Fibroblast of peridontal ligament (primary cell): Measurements from ENCODE around the gene NDFIP2.
"Not testable (repeated sequence)": the region's sequence is repeated elsewhere in the genome, so short reads cannot be mapped to it uniquely, and the experiment has no call there.

Experiments used
- DNase-seq: peaks from one replicate; pipeline ENCODE4 v3.0.0-alpha.2; 2010; ENCODE audit errors: extremely low read depth

NDFIP2 gene

DNA sequence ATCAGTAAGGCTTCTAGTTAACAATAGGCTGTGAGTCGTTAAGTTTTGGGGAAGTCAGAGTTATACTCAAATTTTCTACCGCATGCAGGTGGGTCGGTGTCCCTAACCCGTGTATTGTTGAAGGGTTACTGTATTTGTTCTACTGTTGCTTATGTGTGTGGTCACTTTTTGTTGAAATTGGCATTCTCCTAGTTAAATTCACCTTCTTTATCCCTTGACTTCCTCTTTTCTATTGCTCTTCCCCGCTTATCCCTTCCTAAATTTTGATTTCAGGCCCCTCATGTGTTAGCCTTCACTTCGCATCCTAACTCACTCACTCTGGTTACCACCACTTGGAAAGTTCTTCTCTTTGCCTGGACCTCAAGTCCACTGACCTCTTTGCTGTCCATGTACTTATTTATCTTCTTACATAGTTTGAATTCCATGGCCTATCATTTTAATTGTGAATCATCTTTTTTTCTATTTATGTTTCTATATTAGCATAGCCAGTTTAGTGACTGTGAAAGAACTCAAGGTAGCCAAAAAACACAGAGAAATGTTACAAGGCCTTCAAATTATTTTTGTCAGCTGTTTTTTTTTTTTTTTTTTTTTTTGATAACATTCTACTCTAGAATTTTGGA, 52.9 kb downstream of the NDFIP2 start:
- DNase-seq, result peak; percentile 28

DNA sequence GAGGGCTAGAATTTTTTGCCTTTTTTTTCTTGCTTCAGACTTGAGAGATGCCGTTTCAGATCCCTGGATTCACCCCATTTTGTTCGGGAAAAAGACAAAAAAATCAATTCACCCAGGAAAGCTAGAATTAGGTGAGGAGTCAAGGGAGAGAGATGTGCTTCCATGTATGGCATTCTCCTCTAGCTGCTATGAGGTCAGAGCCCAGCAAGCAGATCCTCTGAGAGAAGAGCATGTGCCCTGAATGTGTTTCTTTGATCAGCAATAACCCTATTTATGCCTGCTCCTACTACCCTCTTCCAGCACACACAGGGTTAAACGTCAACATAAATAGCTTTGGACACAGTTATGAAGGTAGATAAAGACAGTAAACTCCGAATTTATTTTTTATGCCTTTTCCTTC, 53.6 kb downstream of the NDFIP2 start:
- DNase-seq, result peak; percentile 12

DNA sequence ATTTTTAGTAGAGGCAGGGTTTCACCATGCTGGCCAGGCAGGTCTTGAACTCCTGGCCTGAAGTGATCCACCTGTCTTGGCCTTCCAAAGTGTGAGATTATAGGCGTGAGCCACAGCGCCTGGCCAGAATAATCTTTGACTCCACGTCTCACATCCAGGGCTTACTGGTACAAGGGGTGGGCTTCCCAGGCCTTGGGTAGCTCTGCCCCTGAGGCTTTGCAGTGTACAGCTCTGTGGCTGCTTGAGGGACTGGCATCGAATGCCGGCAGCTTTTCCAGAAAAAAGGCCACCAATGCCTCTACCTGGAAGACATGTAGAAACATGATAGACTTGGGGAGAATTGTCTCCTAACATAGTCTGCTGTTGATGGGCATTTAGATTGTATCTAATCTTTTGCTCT, 57.8 kb downstream of the NDFIP2 start:
- DNase-seq, result no peak

DNA sequence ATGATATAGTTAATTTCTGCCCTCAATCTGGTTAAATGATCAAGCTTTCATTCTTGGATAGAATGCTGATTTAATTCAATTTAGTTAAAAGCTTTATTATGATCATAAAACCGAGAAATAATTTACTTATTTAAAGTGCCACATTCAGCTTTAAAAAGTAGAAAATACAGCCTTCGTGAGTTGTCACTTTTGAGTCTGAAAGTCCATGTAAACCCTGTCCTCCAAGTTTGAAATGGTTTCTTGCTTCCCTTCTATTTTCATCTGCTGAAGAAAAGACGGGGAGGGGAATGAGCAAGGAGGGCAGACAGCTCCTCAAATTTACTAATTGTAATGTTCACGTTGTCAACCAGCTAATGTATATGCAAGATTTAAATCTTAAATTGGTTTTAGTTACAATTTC, 59.5 kb downstream of the NDFIP2 start:
- DNase-seq, result no peak

DNA sequence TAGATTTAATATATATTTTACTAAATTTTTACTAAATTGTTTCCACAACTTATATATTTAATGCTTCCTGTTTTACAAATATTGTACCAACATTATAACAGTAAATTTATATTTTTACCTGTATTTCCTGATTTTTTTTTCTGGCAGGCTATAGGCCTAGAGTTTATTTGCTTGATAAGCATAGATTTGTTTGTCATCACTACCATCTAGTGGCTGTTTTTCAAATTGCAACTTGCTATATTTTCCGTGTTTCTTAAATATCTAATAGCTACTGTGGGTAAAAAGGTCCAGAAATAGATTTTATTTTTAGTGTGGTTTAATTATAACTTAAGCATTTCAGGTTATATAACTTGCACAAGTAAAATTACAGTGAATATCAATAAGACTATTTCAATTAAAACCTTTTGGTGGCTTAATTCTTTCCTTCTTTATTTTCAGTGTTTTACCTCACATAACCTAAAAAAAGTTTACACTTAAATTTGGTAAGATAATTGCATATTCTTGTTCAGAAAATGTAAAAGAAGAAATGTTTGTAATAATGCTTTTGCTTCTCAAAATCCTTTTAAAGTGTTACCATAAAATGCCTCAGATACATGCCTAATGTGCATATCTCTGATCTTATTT, 60.6 kb downstream of the NDFIP2 start:
- peak; percentile 90 for DNase-seq

DNA sequence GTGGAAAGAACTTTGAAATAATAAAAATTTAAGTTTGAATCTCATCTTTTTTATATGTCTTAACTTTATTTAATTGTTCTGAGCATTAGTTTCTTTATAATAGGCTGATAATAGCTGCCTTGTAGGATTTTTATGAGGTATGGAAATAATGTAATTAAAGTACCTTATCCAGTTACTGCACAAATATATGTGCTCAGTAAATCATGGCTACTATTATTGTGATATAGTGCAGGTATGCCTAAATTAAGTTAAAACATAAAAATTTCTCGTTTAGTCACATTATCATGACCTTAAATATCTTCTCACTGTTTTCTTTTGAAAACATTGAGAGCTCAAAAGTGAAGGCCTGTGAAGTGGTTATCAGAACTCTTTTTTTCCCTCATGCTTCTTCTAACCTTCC, 62.9 kb downstream of the NDFIP2 start:
- no peak for DNase-seq

DNA sequence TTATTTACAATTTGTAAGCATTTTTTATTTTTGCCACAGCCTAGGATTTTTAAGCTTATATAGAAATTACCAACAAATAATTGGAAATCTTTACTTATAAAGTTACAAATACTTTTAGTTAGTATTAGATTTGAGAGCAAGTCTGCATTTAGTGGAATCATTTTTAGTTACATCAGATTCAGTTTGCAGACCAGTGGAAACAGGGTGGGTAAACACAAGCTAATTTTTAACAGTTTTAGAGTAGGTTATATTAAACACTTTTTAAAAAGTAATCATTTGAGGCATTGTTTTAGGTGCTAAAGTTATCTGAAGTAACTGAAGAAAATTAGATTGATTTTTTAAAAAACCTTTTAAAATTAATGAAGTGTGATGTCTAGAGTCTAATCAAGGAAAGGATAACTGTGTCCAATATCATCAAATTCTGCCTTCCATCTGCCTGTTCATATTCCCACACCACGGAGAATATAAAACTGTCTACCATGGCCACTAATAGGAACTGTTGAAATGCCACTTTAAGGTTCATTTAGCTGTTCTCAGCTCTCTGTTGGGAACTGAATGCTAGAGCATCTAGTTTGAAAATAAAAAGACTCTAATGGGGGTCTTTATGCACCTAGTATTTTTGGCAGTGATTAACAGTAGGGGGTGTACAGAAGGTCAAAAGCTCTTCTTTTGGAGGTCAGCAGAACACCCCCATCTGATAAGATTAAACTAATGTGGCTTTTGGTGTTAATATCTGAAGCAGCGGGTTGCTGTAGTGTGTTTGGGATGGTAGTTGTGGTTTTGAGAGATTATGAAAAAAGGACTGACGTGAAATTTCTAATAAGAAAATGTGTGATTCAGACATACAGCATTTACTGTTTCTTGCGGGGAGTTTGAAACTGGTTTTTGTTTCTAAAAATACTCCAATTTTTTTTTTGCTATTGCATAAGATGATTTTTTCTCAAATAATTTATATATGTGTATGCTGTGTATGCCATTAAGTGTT, 66.5 kb downstream of the NDFIP2 start:
- DNase-seq, result no peak

DNA sequence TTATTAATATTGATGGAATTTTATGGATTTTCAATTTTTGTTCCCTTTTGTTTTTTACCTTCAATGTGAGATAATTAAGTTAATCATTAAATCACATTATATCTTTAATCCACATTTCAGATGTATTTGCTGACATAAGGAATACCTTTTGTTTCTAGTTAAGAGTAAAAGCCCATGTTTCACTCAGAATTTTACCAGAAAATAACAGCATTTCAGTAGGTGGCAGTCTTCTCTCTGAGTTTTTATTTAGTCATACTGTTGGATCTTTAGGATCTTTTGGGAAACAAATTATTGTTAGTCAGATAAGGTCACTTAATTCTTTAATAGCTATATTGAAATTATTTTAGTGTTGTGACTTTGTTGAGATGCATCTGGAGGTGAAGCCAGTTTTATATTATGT, 67.9 kb downstream of the NDFIP2 start:
- DNase-seq, result peak; percentile 43

DNA sequence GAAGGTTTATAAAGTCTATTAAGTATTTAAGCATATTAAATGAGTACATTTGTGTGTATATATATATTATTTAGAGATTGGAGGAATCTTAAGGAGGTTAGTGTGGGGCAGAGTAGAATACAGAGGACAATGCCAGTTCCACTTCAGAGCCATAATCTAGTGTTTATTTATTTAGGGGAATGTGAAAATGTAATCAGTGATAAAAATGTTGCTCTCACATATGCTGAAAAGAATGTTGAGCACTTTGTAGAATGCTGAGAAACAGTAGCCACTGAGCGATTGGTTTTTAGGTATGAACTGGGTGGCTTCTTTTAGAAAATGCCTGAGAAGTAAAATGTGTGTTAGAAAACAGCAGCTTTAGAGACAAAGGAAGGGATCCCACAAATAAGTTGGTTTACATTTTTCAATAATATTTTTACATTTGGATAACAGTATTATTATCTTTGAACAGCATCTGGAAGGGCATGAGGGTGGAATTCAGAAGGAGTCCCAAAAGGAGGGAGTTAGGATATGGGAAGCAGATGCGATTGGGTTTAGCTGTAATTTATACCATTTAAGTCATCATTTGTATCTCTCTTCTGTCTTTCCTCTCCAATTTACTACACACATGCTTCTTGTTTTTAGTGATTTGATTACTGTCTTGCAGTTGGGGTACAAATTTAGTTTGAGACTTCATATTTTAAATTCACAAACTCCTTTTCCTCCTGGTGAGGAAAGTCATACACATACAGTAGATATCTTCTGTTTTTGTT, 68.6 kb downstream of the NDFIP2 start:
- peak; percentile 59 for DNase-seq

DNA sequence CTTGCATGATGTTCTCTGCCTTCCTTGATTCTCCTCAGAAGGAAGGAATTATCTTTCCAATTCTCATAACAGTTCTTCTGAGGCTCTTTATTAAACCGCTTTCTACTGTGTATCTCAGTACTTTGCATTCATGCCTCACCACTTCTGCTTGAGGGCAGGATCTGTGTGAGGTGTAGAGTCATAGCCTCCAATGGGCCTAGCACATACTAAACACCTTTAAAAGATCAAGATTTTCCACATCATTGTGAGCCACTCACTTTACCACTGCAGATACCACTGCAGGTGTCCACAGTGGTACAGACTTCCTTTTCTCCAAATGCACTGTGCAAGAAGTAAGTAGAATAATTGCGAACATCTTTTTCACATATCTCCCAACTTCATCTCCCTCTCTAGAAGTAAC, 76.7 kb downstream of the NDFIP2 start:
- DNase-seq, result no peak

DNA sequence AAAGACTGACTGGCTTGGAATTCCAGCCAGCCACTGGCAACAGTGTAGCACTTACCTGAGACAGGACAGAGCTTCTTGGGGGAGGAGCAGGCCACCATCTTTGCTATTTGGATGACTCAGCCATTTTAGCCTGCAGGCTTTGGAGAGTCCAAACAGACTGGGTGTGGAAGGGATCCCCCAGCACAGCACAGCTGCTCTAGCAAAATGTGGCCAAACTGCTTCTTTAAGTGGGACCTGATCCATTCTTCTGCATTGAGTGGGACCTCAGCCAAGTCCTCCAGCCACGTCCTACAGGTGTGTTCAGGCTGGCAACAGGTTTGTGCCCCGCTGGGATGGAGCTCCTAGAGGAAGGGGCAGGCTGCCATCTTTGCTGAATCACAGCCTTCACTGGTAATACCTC, 80.0 kb downstream of the NDFIP2 start:
- no peak for DNase-seq

DNA sequence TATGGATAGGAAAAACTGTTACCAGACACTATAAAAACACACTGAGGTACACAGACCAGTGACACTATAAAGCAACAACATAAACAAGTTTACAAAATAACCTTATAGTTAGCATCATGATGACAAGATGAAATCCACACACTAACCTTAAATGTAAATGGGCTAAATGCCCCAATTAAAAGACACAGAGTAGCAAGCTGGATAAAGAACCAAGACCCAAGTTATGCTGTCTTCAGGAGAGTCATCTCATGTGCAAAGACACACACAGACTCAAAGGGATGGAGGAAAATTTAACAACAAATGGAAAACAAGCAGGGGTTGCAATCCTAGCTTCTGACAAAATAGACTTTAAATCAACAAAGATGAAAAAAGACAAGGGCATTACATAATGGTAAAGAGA, 81.6 kb downstream of the NDFIP2 start:
- no peak for DNase-seq

DNA sequence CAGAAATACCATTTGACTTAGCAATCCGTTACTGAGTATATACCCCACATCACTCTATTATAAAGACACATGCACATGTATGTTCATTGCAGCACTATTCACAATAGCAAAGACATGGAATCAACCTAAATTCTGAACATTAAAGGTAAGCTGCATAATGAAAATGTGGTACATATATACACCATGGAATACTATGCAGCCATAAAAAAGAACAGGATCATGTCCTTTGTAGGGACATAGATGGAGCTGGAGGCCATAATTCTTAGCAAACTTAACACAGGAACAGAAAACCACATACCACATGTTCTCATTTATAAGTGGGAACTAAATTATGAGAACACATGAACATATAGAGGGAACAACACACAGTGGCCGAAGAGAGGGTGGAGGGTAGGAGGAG, 85.2 kb downstream of the NDFIP2 start:
- DNase-seq, result no peak

DNA sequence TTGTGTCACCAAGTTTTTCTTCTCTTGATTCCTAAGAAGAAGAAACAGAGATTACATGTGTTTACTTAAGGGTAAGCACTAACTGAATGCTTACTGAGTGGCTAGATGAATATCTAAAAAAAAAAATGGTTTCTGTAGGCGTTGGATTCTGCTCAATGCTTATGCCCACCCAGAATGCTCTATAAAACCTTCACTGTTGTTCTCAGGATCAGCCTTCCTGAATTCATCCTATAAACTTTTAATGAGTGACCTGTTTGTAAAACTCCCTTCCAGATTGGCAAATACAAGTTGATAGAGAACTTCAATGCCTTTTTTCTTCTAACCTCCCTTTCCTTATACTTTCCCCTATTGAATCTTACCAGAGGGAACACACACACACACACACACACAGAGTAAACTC, 90.2 kb downstream of the NDFIP2 start:
- no peak for DNase-seq

DNA sequence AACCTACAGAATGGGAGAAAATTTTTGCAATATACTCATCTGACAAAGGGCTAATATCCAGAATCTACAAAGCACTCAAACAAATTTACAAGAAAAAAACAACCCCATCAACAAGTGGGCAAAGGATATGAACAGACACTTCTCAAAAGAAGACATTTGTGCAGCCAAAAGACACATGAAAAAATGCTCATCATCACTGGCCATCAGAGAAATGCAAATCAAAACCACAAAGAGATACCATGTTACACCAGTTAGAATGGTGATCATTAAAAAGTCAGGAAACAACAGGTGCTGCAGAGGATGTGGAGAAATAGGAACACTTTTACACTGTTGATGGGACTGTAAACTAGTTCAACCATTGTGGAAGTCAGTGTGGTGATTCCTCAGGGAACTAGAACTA, 92.9 kb downstream of the NDFIP2 start:
- not testable (repeated sequence) for DNase-seq

DNA sequence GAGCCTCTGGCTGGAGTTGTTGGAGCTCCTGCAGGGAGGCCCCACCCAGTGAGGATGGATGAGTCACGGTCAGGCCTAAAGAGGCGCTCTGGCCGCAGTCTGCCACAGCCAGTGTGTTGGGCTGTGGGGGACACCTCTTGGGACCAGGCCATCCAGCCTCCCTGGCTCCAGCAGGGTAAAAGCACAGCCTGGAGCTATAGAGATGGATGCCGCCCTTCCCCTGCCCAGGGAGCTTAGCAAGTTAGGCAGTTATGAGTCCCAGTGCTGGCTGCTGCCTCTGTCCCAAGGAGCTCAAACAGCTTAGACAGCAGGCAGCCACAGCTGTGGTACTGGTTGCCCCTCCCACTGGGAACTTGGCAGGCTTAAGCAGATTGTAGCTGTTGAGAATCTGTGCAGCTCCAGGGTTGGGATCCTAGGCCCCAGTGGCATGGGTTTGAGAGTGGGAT, 100.9 kb downstream of the NDFIP2 start:
- peak; percentile 15 for DNase-seq

DNA sequence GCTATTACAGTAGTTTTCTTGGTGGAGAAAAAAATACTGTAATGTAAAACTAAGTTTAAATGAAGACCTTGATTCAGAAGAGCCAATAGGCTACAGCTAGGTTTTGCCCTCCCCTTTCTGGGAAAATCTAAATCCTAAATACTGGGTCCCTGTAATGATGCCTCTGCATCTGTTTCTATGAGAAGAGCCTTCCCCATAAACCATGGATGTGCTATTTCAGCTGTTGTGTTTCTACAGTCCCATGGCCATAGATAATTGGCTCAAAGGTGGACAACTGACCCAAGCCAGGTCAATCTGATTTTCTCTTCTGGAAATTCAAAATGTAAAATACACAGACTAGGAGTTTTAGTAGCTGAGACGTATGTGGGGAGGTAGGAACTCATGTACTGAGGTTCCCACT, 101.9 kb downstream of the NDFIP2 start:
- DNase-seq, result no peak

DNA sequence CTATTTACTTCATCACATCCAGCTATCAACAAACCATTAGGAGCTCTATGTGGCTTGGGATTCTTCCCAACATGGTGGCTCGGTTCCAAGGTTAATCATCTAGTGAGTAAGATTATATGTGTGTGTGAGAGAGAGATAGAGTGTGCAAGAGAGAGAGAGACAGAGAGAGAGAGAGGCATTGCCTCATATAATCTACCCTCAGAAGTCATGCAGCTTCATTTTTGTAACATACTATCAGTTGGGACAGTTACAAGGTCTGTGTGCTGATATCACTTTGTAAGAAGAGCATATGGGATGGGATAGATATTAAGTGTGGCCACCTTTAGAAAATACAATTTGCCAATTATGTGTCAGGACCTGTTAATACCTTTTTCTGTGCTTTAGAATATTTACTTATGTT, 104.1 kb downstream of the NDFIP2 start:
- no peak for DNase-seq

DNA sequence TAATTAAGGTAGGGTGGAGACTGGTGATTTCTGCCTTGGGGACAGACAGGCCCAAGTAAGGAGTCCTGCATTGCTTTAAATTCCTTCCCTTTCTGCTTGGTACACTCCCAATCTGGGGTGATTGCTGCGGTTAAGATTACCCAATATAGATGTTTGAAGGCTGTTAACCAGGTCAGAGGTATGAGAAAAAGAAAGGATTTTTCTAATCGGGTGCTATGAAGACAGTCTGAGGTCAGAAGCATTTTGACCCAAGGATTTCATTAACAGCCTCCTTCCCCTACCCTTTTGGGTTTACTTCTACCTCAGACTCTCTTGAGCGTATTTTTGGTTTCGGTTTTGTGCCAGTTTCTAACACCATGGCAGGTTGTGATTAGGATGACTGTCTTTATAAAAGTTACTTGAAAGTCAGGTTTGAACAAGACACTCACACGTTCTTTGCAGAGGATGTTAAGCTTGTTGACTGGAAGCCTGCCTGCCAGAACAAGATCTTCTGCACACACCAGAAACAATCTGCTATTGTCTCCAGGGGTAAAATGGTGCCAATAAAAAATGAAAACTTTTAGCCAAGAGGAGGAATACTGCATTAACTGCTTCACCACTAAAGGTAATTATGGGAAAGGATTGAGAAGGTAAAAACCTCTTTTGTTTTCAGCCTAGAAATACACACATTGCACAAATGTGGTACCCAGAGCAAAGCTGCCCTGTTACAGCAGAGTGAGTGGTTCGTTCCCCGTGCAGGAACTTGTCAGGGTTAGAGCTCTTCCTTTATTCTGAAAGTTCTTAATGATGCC, 108.8 kb downstream of the NDFIP2 start:
- no peak for DNase-seq

DNA sequence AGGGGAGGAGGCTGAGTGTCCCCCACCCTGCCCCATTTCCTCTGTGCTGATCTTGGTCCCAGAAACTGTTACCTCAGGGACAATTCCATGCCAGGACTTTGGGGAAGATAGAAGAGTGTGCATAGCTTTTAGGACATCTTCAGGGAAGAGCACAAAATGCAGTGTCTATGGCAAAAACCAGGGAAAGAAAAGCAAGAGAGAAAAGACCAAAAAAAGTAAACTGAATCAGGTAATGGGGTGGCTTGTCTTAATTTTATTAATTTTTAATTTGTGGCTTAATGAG, 109.4 kb downstream of the NDFIP2 start:
- no peak for DNase-seq

DNA sequence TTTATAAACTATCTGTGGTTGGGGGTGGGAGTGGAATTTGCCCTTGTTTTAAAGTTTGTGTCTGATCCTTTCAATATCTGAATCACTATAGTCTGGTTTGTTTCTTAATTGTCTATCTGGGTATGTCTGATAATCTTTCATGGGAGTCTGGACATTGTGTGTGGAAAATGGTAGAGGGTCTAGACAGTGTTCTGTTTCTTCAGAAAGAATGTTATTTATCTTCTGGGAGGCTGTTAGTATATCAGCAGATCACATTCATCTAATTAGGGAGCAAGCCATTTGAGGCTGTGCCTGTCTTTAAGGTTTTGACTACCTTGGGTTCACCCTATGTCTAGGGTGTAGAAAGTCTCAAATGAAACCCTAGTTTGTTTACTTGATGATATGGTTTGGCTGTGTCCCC, 110.5 kb downstream of the NDFIP2 start:
- DNase-seq, result no peak
